ENCODE measurements around the gene EMP2. TPM values are rescaled to one million over a fixed set of nuclear protein-coding genes. Genes with fewer than 3 reads are reported as not detected.
A peak's percentile ranks its signal among the peaks of the same experiment; 100 is the strongest.

EMP2 gene
- total RNA-seq, 2 experiments from 2014 or later: not detected

DNA sequence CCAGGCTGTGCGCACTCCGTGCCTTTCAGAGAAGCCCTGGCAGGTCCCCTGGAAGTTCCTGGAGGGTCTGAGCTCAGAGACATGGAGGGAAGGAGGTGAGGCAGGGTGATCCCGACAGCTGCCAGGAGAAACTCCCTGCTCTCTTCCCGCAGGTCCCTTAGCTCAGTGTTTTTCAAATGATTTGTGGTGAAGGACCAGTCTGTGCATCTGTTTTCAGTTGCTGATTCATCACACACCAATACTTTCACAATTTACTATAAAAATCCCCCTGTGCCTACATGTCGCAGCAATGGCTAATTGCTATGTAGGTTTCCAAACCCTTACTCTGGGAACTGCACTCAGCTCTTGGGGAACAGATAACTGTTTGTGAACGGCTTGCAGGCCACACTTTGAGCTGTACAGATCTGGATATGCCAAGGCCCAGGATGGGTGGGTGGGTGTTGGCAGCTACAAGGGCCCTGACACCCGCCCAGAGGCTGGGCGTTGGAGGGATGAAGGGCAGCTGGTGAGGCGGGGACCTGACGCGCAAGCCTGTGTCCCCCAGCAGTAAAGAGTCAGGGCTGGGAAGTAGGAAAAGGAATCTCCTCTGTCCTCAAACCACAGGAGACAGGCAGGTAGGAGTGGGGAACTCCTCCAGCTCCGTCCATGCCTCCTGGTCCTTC is 20.5 kb upstream of the EMP2 start:
- Histone ChIP-seq H3K4me1 (ENCODE audit: insufficient read depth, low read length, poor library complexity, severe bottlenecking) (peaks cover 8% of the 10 kb centered on the region), H3K79me2 (ENCODE audit: insufficient read depth, low read depth, low read length) (no peaks in the 10 kb centered on the region), H3K36me3 (ENCODE audit: insufficient read depth, low read length) (no peaks in the 10 kb centered on the region), H3K4me2 (ENCODE audit: low read length) (no peak overlapping the region), H3K27ac (ENCODE audit: low read depth, low read length, poor library complexity, severe bottlenecking) (no peak overlapping the region), H3K9me3 (ENCODE audit: low read length) (no peaks in the 10 kb centered on the region), H2AFZ (ENCODE audit: low read length) (no peak overlapping the region), H3K9me2 (ENCODE audit: insufficient read depth, low read length) (no peaks in the 10 kb centered on the region), H4K20me1 (ENCODE audit: insufficient read depth, low read length) (no peaks in the 10 kb centered on the region), H3K4me3 (ENCODE audit: low read depth, low read length, poor library complexity, severe bottlenecking) (no peak overlapping the region)
- ChIA-PET POLR2A (interaction anchor here (0.5 to 1.3 kb wide), 2 partner anchors 10 to 86 kb away, joined by 3 to 4 read pairs; no protein-coding TSS in a partner anchor), CTCF (ENCODE audit: unreplicated experiment) (no interaction called here)
- TF ChIP-seq, protein P1, sequence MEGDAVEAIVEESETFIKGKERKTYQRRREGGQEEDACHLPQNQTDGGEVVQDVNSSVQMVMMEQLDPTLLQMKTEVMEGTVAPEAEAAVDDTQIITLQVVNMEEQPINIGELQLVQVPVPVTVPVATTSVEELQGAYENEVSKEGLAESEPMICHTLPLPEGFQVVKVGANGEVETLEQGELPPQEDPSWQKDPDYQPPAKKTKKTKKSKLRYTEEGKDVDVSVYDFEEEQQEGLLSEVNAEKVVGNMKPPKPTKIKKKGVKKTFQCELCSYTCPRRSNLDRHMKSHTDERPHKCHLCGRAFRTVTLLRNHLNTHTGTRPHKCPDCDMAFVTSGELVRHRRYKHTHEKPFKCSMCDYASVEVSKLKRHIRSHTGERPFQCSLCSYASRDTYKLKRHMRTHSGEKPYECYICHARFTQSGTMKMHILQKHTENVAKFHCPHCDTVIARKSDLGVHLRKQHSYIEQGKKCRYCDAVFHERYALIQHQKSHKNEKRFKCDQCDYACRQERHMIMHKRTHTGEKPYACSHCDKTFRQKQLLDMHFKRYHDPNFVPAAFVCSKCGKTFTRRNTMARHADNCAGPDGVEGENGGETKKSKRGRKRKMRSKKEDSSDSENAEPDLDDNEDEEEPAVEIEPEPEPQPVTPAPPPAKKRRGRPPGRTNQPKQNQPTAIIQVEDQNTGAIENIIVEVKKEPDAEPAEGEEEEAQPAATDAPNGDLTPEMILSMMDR (conservative IDR thresholded peaks at IDR 0.05; ENCODE audit: low read length): no peak
- TF ChIP-seq EZH2phosphoT487 (IDR thresholded peaks at IDR 0.05; ENCODE audit: borderline replicate concordance, low read depth, low read length): no peak
- intact Hi-C loops (cut with micrococcal nuclease; ENCODE audit: unreplicated experiment): no loop called here
- no peak for DNase-seq (ENCODE audit: low spot score)
- no TSS peak for BruUV-seq (replicated peaks)

DNA sequence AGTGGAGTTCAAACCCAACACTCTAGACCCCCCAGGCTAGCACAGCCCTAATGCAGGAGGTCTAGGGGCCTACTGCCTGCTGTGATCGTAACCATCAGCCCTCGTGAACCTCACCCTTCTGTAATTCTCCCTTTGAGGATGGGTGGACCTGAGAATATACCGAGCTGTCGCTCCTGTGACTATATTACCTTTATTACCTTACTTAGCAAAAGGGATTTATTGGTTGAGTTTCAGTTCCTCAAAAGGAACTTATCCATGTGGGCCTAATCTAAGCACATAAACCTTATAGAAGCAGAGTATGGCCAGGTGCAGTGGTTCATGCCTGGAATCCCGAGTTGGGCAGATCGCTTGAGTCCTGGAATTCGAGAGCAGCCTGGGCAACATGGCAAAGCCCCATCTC is 19.2 kb upstream of the EMP2 start:
- CTCF ChIA-PET (ENCODE audit: unreplicated experiment): no interaction called here
- no peak overlapping the region for H3K4me2 ChIP-seq (ENCODE audit: low read length)

DNA sequence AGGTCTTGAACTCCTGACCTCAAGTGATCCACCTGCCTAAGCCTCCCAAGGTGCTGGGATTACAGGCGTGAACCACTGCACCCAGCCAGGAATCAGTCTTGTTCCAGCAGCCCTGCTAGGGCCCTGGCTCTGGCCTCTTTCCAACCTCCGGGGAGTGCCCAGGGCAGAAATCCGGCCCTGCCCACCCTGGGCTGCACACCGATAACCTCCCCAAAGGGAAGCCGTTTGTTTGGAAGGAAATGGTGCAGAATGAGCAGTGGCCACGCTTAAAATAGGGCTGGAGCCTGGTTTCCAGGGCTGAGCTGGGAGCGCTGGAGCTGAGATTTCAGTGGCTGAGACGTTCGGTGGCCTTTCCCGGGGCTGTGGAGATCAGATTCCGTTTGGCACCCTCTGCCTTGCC is 17.8 kb upstream of the EMP2 start:
- Histone ChIP-seq H3K9me2 (ENCODE audit: insufficient read depth, low read length) (no peaks in the 10 kb centered on the region), H3K4me3 (ENCODE audit: low read depth, low read length, poor library complexity, severe bottlenecking) (no peak overlapping the region), H4K20me1 (ENCODE audit: insufficient read depth, low read length) (no peaks in the 10 kb centered on the region), H3K4me1 (ENCODE audit: insufficient read depth, low read length, poor library complexity, severe bottlenecking) (peaks cover 8% of the 10 kb centered on the region), H3K4me2 (ENCODE audit: low read length) (no peak overlapping the region), H2AFZ (ENCODE audit: low read length) (no peak overlapping the region), H3K27ac (ENCODE audit: low read depth, low read length, poor library complexity, severe bottlenecking) (no peak overlapping the region), H3K36me3 (ENCODE audit: insufficient read depth, low read length) (no peaks in the 10 kb centered on the region), H3K9me3 (ENCODE audit: low read length) (no peaks in the 10 kb centered on the region), H3K79me2 (ENCODE audit: insufficient read depth, low read depth, low read length) (no peaks in the 10 kb centered on the region)
- intact Hi-C loops (cut with micrococcal nuclease; ENCODE audit: unreplicated experiment): no loop called here
- BruUV-seq (replicated peaks): no TSS peak
- CTCF ChIA-PET (ENCODE audit: unreplicated experiment): no interaction called here
- DNase-seq (ENCODE audit: low spot score): no peak
- no peak for TF ChIP-seq EZH2phosphoT487 (IDR thresholded peaks at IDR 0.05; ENCODE audit: borderline replicate concordance, low read depth, low read length)
- TF ChIP-seq, protein P1 (conservative IDR thresholded peaks at IDR 0.05; ENCODE audit: low read length): no peak
- POLR2A ChIA-PET: no interaction called here

More for the DNA sequence above, 19.2 kb upstream of the EMP2 start:
- DNase-seq (ENCODE audit: low spot score): peak; percentile 34
- no peak overlapping the region for H2AFZ ChIP-seq (ENCODE audit: low read length)
- no peak overlapping the region for H3K4me3 ChIP-seq (ENCODE audit: low read depth, low read length, poor library complexity, severe bottlenecking)
- peaks cover 8% of the 10 kb centered on the region for H3K4me1 ChIP-seq (ENCODE audit: insufficient read depth, low read length, poor library complexity, severe bottlenecking)
- intact Hi-C loops (cut with micrococcal nuclease; ENCODE audit: unreplicated experiment): no loop called here
- POLR2A ChIA-PET: no interaction called here
- no peaks in the 10 kb centered on the region for H3K36me3 ChIP-seq (ENCODE audit: insufficient read depth, low read length)
- no peak overlapping the region for H3K27ac ChIP-seq (ENCODE audit: low read depth, low read length, poor library complexity, severe bottlenecking)
- no peaks in the 10 kb centered on the region for H3K79me2 ChIP-seq (ENCODE audit: insufficient read depth, low read depth, low read length)
- no TSS peak for BruUV-seq (replicated peaks)
- TF ChIP-seq EZH2phosphoT487 (IDR thresholded peaks at IDR 0.05; ENCODE audit: borderline replicate concordance, low read depth, low read length): no peak
- TF ChIP-seq, protein P1 (conservative IDR thresholded peaks at IDR 0.05; ENCODE audit: low read length): no peak
- H3K9me2 ChIP-seq (ENCODE audit: insufficient read depth, low read length): no peaks in the 10 kb centered on the region
- no peaks in the 10 kb centered on the region for H4K20me1 ChIP-seq (ENCODE audit: insufficient read depth, low read length)
- H3K9me3 ChIP-seq (ENCODE audit: low read length): no peaks in the 10 kb centered on the region

All from OCI-LY7 (cell line).